Measurements from ENCODE around the gene PIGW. TPM values are rescaled to one million over a fixed set of nuclear protein-coding genes. Genes with fewer than 3 reads are reported as not detected.

PIGW gene
- total and polyA plus RNA-seq, 9 of the 15 experiments (the other 6 are each of a cell fraction or from before 2014, with no cell fraction given), result 9.5 to 33.9 (median 21.2) TPM

DNA sequence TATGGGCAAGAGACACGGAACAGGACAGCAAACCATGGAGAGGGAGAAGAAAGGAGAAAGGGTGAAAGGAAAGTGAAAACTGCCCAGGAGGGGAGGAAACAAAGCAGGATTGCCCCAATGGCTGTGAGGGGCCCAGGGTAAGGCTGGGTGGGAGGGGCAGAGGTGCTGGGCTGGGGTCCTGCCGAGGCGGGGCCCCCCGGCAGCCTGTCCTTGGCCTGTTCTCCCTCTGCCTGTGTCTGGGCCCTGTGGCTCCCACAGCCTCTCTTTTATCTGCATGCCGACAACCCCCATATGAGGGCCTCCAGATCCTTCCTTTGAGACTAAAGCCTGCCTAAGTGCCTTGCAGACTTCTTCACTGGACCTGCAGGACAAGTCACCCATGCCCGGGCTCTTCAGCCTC lies 32.8 kb upstream of the PIGW start:
- H3K9me3 ChIP-seq (replicated peaks; ENCODE audit: control insufficient read depth, insufficient read depth, low read depth, low read length), result no peaks in the 10 kb centered on the region
- H3K79me2 ChIP-seq (ENCODE audit: control insufficient read depth, insufficient read depth, low read length), result no peaks in the 10 kb centered on the region
- peak in 1 of 4 experiments; percentile 20 for DNase-seq (ENCODE audit: extremely low read depth in 1 of 4, low spot score in 3 of 4)
- H3K4me3 ChIP-seq, result no peak overlapping the region
- H3K4me1 ChIP-seq (replicated peaks in 1 of 2; ENCODE audit: control insufficient read depth in 2 of 2, insufficient read depth in 2 of 2, low read length in 2 of 2), result peaks cover 0 to 3% of the 10 kb centered on the region in 2 experiments; a peak in 1 of 5 replicates
- H3K9ac ChIP-seq (ENCODE audit: insufficient read depth in 1 of 2, low read depth in 2 of 2, low read length in 2 of 2), result no peak overlapping the region
- H4K20me1 ChIP-seq (replicated peaks; ENCODE audit: control insufficient read depth, insufficient read depth, low read length), result no peaks in the 10 kb centered on the region
- intact Hi-C loops (cut with micrococcal nuclease), result no loop called here
- BruUV-seq (replicated peaks), result no TSS peak
- no peaks in the 10 kb centered on the region for H3K27me3 ChIP-seq (ENCODE audit: control insufficient read depth in 2 of 2, insufficient read depth in 2 of 2, low read length in 2 of 2)
- ChIA-PET POLR2A (interaction anchor here (2.9 kb wide), 1 partner anchor 11 kb away, joined by 18 read pairs; no protein-coding TSS in a partner anchor), CTCF (ENCODE audit: low intra/inter-chr PET ratio) (no interaction called here)
- H3K36me3 ChIP-seq (ENCODE audit: control insufficient read depth, insufficient read depth, low read length), result peaks cover 95% of the 10 kb centered on the region
- ATAC-seq, result no peak
- no peak overlapping the region for H2AFZ ChIP-seq (ENCODE audit: low read depth, low read length)
- no peaks in the 10 kb centered on the region for H3K9me1 ChIP-seq (ENCODE audit: control insufficient read depth, insufficient read depth, low read length)
- no peak overlapping the region for H3K27ac ChIP-seq (ENCODE audit: extremely low read depth, low read depth, low read length)
- FAIRE-seq, result no peak
- in situ Hi-C loops (cut with MboI), result no loop called here
- WGBS (ENCODE audit: insufficient coverage, low coverage, missing lambda C conversion rate), result 94% methylated on average over 2 of the region's 6 CpGs
- H3K4me2 ChIP-seq (ENCODE audit: insufficient read depth, low read length), result no peak overlapping the region
- TF ChIP-seq ARID3A (IDR thresholded peaks at IDR 0.05; ENCODE audit: borderline replicate concordance, low read depth, low read length), result no peak
- no peak for TF ChIP-seq GTF2A2 (tag; IDR thresholded peaks at IDR 0.05)
- no peak for TF ChIP-seq ETV1 (tag; conservative IDR thresholded peaks at IDR 0.05; ENCODE audit: low read depth)
- no peak for TF ChIP-seq PRMT5 (CRISPR knock-in tag; IDR thresholded peaks at IDR 0.05)
- TF ChIP-seq ZNF766 (CRISPR knock-in tag; conservative IDR thresholded peaks at IDR 0.05), result no peak
- no peak for TF ChIP-seq ZNF253 (CRISPR knock-in tag; conservative IDR thresholded peaks at IDR 0.05)
- TF ChIP-seq ZNF764 (CRISPR knock-in tag; IDR thresholded peaks at IDR 0.05; ENCODE audit: low read depth), result no peak
- no peak for TF ChIP-seq CHD1 (IDR thresholded peaks at IDR 0.05; ENCODE audit: low read length)
- no peak for TF ChIP-seq SMAD4 (CRISPR knock-in tag; conservative IDR thresholded peaks at IDR 0.05)
- TF ChIP-seq ATF3 (IDR thresholded peaks at IDR 0.05), result no peak
- TF ChIP-seq ATF3 (CRISPR knock-in tag; conservative IDR thresholded peaks at IDR 0.05), result no peak
- no peak for TF ChIP-seq CREB1 (IDR thresholded peaks at IDR 0.05)
- no peak for TF ChIP-seq CREB1 (CRISPR knock-in tag; IDR thresholded peaks at IDR 0.05)
- no peak for TF ChIP-seq TRIM24 (IDR thresholded peaks at IDR 0.05)
- no peak for TF ChIP-seq POLR2AphosphoS5 (IDR thresholded peaks at IDR 0.05; ENCODE audit: control insufficient read depth, insufficient read depth, low read depth, low read length)
- TF ChIP-seq, protein P1, sequence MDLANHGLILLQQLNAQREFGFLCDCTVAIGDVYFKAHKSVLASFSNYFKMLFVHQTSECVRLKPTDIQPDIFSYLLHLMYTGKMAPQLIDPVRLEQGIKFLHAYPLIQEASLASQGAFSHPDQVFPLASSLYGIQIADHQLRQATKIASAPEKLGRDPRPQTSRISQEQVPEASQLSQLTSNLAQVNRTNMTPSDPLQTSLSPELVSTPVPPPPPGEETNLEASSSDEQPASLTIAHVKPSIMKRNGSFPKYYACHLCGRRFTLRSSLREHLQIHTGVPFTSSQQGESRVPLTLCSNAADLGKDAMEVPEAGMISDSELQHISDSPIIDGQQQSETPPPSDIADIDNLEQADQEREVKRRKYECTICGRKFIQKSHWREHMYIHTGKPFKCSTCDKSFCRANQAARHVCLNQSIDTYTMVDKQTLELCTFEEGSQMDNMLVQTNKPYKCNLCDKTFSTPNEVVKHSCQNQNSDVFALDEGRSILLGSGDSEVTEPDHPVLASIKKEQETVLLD (IDR thresholded peaks at IDR 0.05), result no peak
- TF ChIP-seq RNF219 (CRISPR knock-in tag; IDR thresholded peaks at IDR 0.05), result no peak
- no peak for TF ChIP-seq IRF2 (CRISPR knock-in tag; IDR thresholded peaks at IDR 0.05)
- no peak for TF ChIP-seq NBN (IDR thresholded peaks at IDR 0.05; ENCODE audit: low read depth)
